IMR-90 (cell line): ENCODE results near the gene RIN1. TPM values are rescaled to one million over a fixed set of nuclear protein-coding genes. Genes with fewer than 3 reads are reported as not detected.

Experiments used
- ATAC-seq: fragments of 200-7000 bp; cut with Tn5 transposase; 2 replicates; pipeline ENCODE4 v1.9.1; 2020; ENCODE audit warnings: low read depth, mild to moderate bottlenecking, moderate library complexity
- BruUV-seq: library from RNA; stranded (reverse); fragments of 400-500 nt; replicated peaks from 2 replicates; lab custom pipeline; 2021; lab: Mats Ljungman, UMichigan
- CTCF ChIA-PET: fragments of 300-600 bp; formaldehyde crosslinking; extraction: SDS; loops from one replicate; lab custom pipeline; 2021; ENCODE audit warnings: antibody characterized with exemption; lab: Yijun Ruan, JAX
- POLR2A ChIA-PET: fragments of 300-600 bp; sonication (Branson Sonifier 250); formaldehyde crosslinking; loops from one replicate; lab custom pipeline; 2022; ENCODE audit warnings: antibody characterized with exemption; ENCODE audit not compliant: unreplicated experiment; lab: Charles Lee
- DNase-seq: peaks from one replicate; pipeline ENCODE4 v3.0.0; 2013
- H2AFZ ChIP-seq: replicated peaks from 2 replicates; pipeline ENCODE3; 2013; ENCODE audit warnings: low read length, mild to moderate bottlenecking; ENCODE audit not compliant: poor library complexity
- H2AK5ac ChIP-seq: 2 replicates; pipeline ENCODE4 v1.6.1; 2013; ENCODE audit warnings: low read depth, low read length, inconsistent platforms
- H2AK9ac ChIP-seq: replicated peaks from 2 replicates; pipeline ENCODE3; 2013; ENCODE audit warnings: mild to moderate bottlenecking, low read depth, low read length, moderate library complexity; ENCODE audit not compliant: poor library complexity
- H2BK120ac ChIP-seq: 2 replicates; pipeline ENCODE4 v1.6.1; 2013; ENCODE audit warnings: low read depth, low read length, inconsistent platforms
- H2BK15ac ChIP-seq: 3 replicates; pipeline ENCODE4 v1.6.1; 2013; ENCODE audit warnings: low read depth, low read length, inconsistent platforms
- H2BK20ac ChIP-seq: 2 replicates; pipeline ENCODE4 v1.6.1; 2013; ENCODE audit warnings: low read depth, mild to moderate bottlenecking, inconsistent platforms, low read length, moderate library complexity
- H2BK5ac ChIP-seq: 2 replicates; pipeline ENCODE4 v1.6.1; 2013; ENCODE audit warnings: mild to moderate bottlenecking, low read depth, low read length, inconsistent platforms; ENCODE audit not compliant: poor library complexity, severe bottlenecking
- H3K14ac ChIP-seq: replicated peaks from 2 replicates; pipeline ENCODE4 v1.6.1; 2013; ENCODE audit warnings: low read depth, low read length, inconsistent platforms
- H3K18ac ChIP-seq: 2 replicates; pipeline ENCODE4 v1.6.1; 2013; ENCODE audit warnings: low read depth, low read length, control low read depth
- H3K23ac ChIP-seq: 2 replicates; pipeline ENCODE4 v1.6.1; 2013; ENCODE audit warnings: low read depth, low read length, inconsistent platforms
- H3K27ac ChIP-seq: 2 replicates; pipeline ENCODE4 v1.5.1; 2013; ENCODE audit warnings: mild to moderate bottlenecking, control low read depth, low read length; ENCODE audit not compliant: insufficient read depth
- H3K27me3 ChIP-seq: 2 replicates; pipeline ENCODE4 v1.6.1; 2013; ENCODE audit warnings: low read length; ENCODE audit not compliant: control insufficient read depth, insufficient read depth
- H3K36me3 ChIP-seq: 2 replicates; pipeline ENCODE4 v1.6.1; 2013; ENCODE audit warnings: low read length, mixed read lengths; ENCODE audit not compliant: control insufficient read depth, insufficient read depth
- H3K4ac ChIP-seq: 2 replicates; pipeline ENCODE4 v1.6.1; 2013; ENCODE audit warnings: low read depth, low read length, inconsistent platforms
- H3K4me1 ChIP-seq: 2 replicates; pipeline ENCODE4 v1.6.1; 2013; ENCODE audit warnings: low read length, mixed read lengths; ENCODE audit not compliant: control insufficient read depth, insufficient read depth
- H3K4me2 ChIP-seq: 2 replicates; pipeline ENCODE4 v1.6.1; 2013; ENCODE audit warnings: low read depth, mild to moderate bottlenecking, control low read depth, low read length, moderate library complexity
- H3K4me3 ChIP-seq: 2 replicates; pipeline ENCODE4 v1.5.1; 2013; ENCODE audit warnings: low read depth, mild to moderate bottlenecking, control low read depth, low read length, moderate library complexity; ENCODE audit not compliant: insufficient read depth
- H3K56ac ChIP-seq: 2 replicates; pipeline ENCODE4 v1.6.1; 2013; ENCODE audit warnings: low read length, inconsistent platforms; ENCODE audit not compliant: insufficient read depth; ENCODE audit errors: extremely low read depth
- H3K79me1 ChIP-seq, 2 experiments: 2 replicates each; pipeline ENCODE4 v1.6.1; 2013; ENCODE audit warnings: low read length in 2 of 2, inconsistent platforms in 1 of 2, low read depth in 1 of 2
- H3K9ac ChIP-seq: 2 replicates; pipeline ENCODE4 v1.6.1; 2013; ENCODE audit warnings: low read depth, low read length, control low read depth
- H3K9me1 ChIP-seq: 2 replicates; pipeline ENCODE4 v1.6.1; 2013; ENCODE audit warnings: low read length, inconsistent platforms; ENCODE audit not compliant: insufficient read depth
- H3K9me3 ChIP-seq: 2 replicates; pipeline ENCODE4 v1.6.1; 2013; ENCODE audit warnings: low read length; ENCODE audit not compliant: control insufficient read depth, insufficient read depth
- H4K20me1 ChIP-seq: 2 replicates; pipeline ENCODE4 v1.6.1; 2013; ENCODE audit warnings: low read length, inconsistent platforms; ENCODE audit not compliant: insufficient read depth
- H4K5ac ChIP-seq: 2 replicates; pipeline ENCODE4 v1.6.1; 2013; ENCODE audit warnings: mild to moderate bottlenecking, low read depth, low read length, control low read depth
- H4K8ac ChIP-seq, 2 experiments: 2 replicates each; pipeline ENCODE4 v1.6.1; 2013; ENCODE audit warnings: low read depth in 2 of 2, low read length in 2 of 2, control low read depth in 1 of 2, inconsistent platforms in 1 of 2
- H4K91ac ChIP-seq: 2 replicates; pipeline ENCODE4 v1.6.1; 2013; ENCODE audit warnings: low read depth, low read length, inconsistent platforms; ENCODE audit not compliant: insufficient read depth
- BHLHE40 ChIP-seq: fragments of 150-350 bp; IDR thresholded peaks from 2 replicates; pipeline ENCODE4 v1.6.1; 2016; ENCODE audit warnings: mild to moderate bottlenecking, low read depth, low read length
- CEBPB ChIP-seq: IDR thresholded peaks from 2 replicates; pipeline ENCODE4 v1.6.1; 2012; ENCODE audit warnings: low read depth, low read length, improper control_type of control experiment
- CHD1 ChIP-seq: IDR thresholded peaks from 2 replicates; pipeline ENCODE4 v1.6.1; 2012; ENCODE audit warnings: low read depth, low read length, improper control_type of control experiment
- CTCF ChIP-seq: conservative IDR thresholded peaks from 2 replicates; pipeline ENCODE4 v1.5.1; 2012; ENCODE audit warnings: mild to moderate bottlenecking, low read depth, low read length, improper control_type of control experiment
- MAFK ChIP-seq: IDR thresholded peaks from 2 replicates; pipeline ENCODE4 v1.6.1; 2012; ENCODE audit warnings: low read depth, low read length, improper control_type of control experiment
- MAZ ChIP-seq: IDR thresholded peaks from 2 replicates; pipeline ENCODE4 v1.6.1; 2012; ENCODE audit warnings: low read depth, mild to moderate bottlenecking, low read length, improper control_type of control experiment, moderate library complexity, borderline replicate concordance
- NFE2L2 ChIP-seq: fragments of 150-350 bp; IDR thresholded peaks from 2 replicates; pipeline ENCODE4 v1.6.1; 2016; ENCODE audit warnings: low read depth, mild to moderate bottlenecking, low read length
- POLR2A ChIP-seq: IDR thresholded peaks from 2 replicates; pipeline ENCODE4 v1.6.1; 2012; ENCODE audit warnings: mild to moderate bottlenecking, low read depth, low read length
- RAD21 ChIP-seq: IDR thresholded peaks from 2 replicates; pipeline ENCODE4 v1.6.1; 2012; ENCODE audit warnings: low read length, improper control_type of control experiment
- RCOR1 ChIP-seq: IDR thresholded peaks from 2 replicates; pipeline ENCODE4 v1.6.1; 2012; ENCODE audit warnings: mild to moderate bottlenecking, low read length, improper control_type of control experiment; ENCODE audit not compliant: insufficient replicate concordance
- SMC3 ChIP-seq: fragments of 150-350 bp; IDR thresholded peaks from 2 replicates; pipeline ENCODE4 v1.6.1; 2016; ENCODE audit warnings: low read depth, mild to moderate bottlenecking, antibody characterized with exemption, low read length, moderate library complexity
- USF2 ChIP-seq: fragments of 150-350 bp; IDR thresholded peaks from 2 replicates; pipeline ENCODE4 v1.6.1; 2017; ENCODE audit warnings: mild to moderate bottlenecking, antibody characterized with exemption, low read length, low read depth
- WGBS, 2 experiments: methylation state at CpG; one replicate each; pipeline versions ENCODE4 v1.1.5 to v1.1.7; 2013; ENCODE audit warnings: missing lambda C conversion rate in 2 of 2; ENCODE audit not compliant: insufficient read length in 1 of 2; ENCODE audit errors: extremely low coverage in 2 of 2; 5-methylcytosine and 5-hydroxymethylcytosine counted together
- dilution Hi-C: fragments of 300-500 bp; cut with HindIII; formaldehyde crosslinking; loops from one replicate; pipeline ENCODE4 v1.14.3; 2018; ENCODE audit warnings: low sequenced_read_pairs; ENCODE audit not compliant: unreplicated experiment
- in situ Hi-C: fragments of 300-500 bp; cut with MboI; formaldehyde crosslinking; loops from 3 replicates; pipeline ENCODE4 v1.14.3; 2019; ENCODE audit warnings: low sequenced_read_pairs, inconsistent platforms, mixed read lengths
- intact Hi-C: fragments of 100-400 bp; cut with micrococcal nuclease; formaldehyde crosslinking; loops from 2 replicates; pipeline ENCODE4 v1.10.0; 2022
- polyA plus RNA-seq, 3 experiments: library from polyadenylated mRNA; depleted of rRNA; stranded (reverse); fragments of >200 nt; gene quantifications; 2 replicates each; pipeline ENCODE4 v1.2.3, GENCODE V29; 2012; ENCODE audit warnings: low replicate concordance in 1 of 3
- total RNA-seq: library from RNA; depleted of rRNA; stranded (reverse); fragments of >200 nt; gene quantifications from 2 replicates; pipeline ENCODE4 v1.2.3, GENCODE V29; 2012
- TF ChIP-seq, protein P1 (sequence below): fragments of 150-350 bp; IDR thresholded peaks from 2 replicates; pipeline ENCODE4 v1.6.1; 2016; ENCODE audit warnings: low read depth, mild to moderate bottlenecking, low read length, moderate library complexity, borderline replicate concordance

RIN1 gene
- total and polyA plus RNA-seq, 2 of the 4 experiments (the other 2 are of a cell fraction) = 9.9 to 20.8 TPM

DNA sequence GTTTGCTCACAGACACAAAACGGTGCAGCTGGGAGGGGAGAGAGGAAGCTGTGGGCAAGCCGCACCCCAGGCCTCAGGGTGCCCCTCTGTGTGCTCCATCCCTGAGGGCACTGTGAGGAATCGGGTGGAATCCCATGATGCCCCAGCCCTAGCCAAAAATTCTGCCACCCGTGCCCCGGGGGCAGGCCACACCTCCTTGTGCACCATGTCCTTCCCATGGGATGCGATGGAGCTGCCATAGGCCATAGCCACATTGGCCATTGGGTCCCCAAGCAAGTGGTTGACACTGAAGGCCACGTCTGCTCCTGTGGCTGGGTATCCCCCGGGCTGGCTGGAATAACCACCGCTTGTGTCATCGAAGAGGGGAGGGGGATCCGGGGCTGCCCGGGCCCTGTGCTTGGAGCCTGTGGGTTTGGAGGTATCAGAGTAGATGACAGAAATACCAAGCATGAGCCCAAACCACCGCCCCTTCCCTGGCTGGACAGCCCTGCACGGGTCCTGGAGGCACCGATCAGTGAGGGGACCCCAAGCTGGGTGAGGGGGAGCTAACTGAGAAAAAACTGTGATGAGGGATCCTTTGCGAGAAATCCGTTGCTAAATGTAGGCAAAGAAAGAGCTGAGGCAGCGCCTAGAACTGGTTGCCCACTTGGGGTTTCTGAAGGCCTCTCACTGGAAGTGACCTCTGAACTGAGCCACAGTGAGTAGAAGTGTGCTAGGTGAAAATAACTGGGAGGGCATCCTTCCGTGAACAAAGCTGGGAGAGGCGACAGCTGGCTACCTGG, 48.2 kb downstream of the RIN1 start:
- H2AFZ ChIP-seq = peak overlapping the region; percentile 98
- peak overlapping the region; percentile 4; the same call in 1 of the 2 replicates for H2BK120ac ChIP-seq
- H3K56ac ChIP-seq = peak overlapping the region; percentile 90
- intact Hi-C loops = loop anchor here (2.0 kb wide), 1 partner anchor 65 kb away; no protein-coding TSS in a partner anchor
- in situ Hi-C loops = no loop called here
- H2AK9ac ChIP-seq = peak overlapping the region; percentile 96
- peaks cover 17% of the 10 kb centered on the region for H3K9me1 ChIP-seq
- peak overlapping the region; percentile 93 for H4K91ac ChIP-seq
- H3K79me1 ChIP-seq = peaks cover 15 to 40% of the 10 kb centered on the region in 2 experiments; a peak in 3 of 4 replicates
- peak overlapping the region; percentile 91 for H3K23ac ChIP-seq
- H4K8ac ChIP-seq = peak overlapping the region; percentile 90 to 93
- H2AK5ac ChIP-seq = peak overlapping the region; percentile 90
- ChIA-PET CTCF (no interaction called here), POLR2A (no interaction called here)
- peak overlapping the region; percentile 69 for H3K4me3 ChIP-seq
- ATAC-seq (peak; percentile 1), DNase-seq (no peak)
- peak overlapping the region; percentile 92 for H4K5ac ChIP-seq
- H2BK20ac ChIP-seq = no peak overlapping the region; the same call in 1 of the 2 replicates
- no peak for TF ChIP-seq MAFK
- no peak for TF ChIP-seq SMC3
- no peak for TF ChIP-seq RCOR1
- TF ChIP-seq MAZ = no peak
- TF ChIP-seq NFE2L2 = no peak
- no peak for TF ChIP-seq RAD21
- no peak for TF ChIP-seq CEBPB
- TF ChIP-seq BHLHE40 = no peak
- TF ChIP-seq CTCF = no peak
- TF ChIP-seq POLR2A = no peak
- TF ChIP-seq, protein P1, sequence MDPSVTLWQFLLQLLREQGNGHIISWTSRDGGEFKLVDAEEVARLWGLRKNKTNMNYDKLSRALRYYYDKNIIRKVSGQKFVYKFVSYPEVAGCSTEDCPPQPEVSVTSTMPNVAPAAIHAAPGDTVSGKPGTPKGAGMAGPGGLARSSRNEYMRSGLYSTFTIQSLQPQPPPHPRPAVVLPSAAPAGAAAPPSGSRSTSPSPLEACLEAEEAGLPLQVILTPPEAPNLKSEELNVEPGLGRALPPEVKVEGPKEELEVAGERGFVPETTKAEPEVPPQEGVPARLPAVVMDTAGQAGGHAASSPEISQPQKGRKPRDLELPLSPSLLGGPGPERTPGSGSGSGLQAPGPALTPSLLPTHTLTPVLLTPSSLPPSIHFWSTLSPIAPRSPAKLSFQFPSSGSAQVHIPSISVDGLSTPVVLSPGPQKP = no peak
- no peak for TF ChIP-seq CHD1
- TF ChIP-seq USF2 = no peak
- H3K4me1 ChIP-seq = peaks cover 11% of the 10 kb centered on the region
- no peaks in the 10 kb centered on the region for H3K9me3 ChIP-seq
- H3K14ac ChIP-seq = peak overlapping the region; percentile 99
- peak overlapping the region; percentile 99 for H3K9ac ChIP-seq
- H3K4me2 ChIP-seq = peak overlapping the region; percentile 98
- peaks cover 16% of the 10 kb centered on the region; the same call in 1 of the 2 replicates for H3K36me3 ChIP-seq
- peak overlapping the region; percentile 91 for H2BK5ac ChIP-seq
- peak overlapping the region; percentile 98 for H3K4ac ChIP-seq
- dilution Hi-C loops = no loop called here
- BruUV-seq = TSS peak; percentile 61
- H2BK15ac ChIP-seq = no peak overlapping the region
- H3K18ac ChIP-seq = peak overlapping the region; percentile 38; the same call in 1 of the 2 replicates
- H3K27ac ChIP-seq = peak overlapping the region; percentile 86
- H3K27me3 ChIP-seq = peaks cover 21% of the 10 kb centered on the region
- H4K20me1 ChIP-seq = peaks cover 18% of the 10 kb centered on the region
- 55% methylated on average over 11 of the region's 20 CpGs; no CpG with 5 or more reads in 1 of the 2 experiments for WGBS, 2 experiments
